PC-9 (cell line): ENCODE measurements around the gene LDHD.

Experiments
- CTCF ChIP-seq: fragments of 200-600 bp; sonication (generic); conservative IDR thresholded peaks from 2 replicates; pipeline ENCODE4 v1.6.1; 2017; ENCODE audit warnings: mixed run types, antibody characterized with exemption, mild to moderate bottlenecking, moderate library complexity
- EZH2 ChIP-seq: fragments of 200-600 bp; sonication (generic); IDR thresholded peaks from 2 replicates; pipeline ENCODE4 v1.8.0; 2017; ENCODE audit warnings: antibody characterized with exemption, low read depth

GRCh38 chr16:75152635-75153034 is 36.1 kb upstream of the LDHD start:
- TF ChIP-seq CTCF: no peak
- no peak for TF ChIP-seq EZH2
